ENCODE measurements around the gene BMP5. TPM values are rescaled to one million over a fixed set of nuclear protein-coding genes. Genes with fewer than 3 reads are reported as not detected.

The BMP5 gene
- total RNA-seq, 1 donor from 2014 or later = 0.50 TPM

DNA sequence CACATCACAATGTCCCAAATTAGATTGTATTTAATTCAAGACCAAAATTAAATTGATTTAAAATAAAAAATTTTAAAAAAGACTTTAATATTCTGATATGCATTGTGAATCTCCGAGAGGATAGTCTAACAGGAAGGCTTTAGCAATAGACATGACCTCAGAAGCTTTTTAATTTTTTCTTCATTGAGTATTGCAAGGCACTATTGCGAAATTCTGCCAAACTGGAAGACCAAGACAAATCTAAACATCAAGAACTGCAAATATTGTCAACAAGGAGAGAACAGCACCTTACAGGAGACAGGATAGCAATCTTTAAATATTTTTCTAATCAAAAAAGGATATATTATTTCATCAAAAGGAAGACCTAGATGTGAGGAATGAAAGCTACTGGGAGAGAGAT is 56.9 kb downstream of the BMP5 start:
- no peaks in the 10 kb centered on the region for H3K4me1 Mint-ChIP-seq (ENCODE audit: low read depth, unreplicated experiment)
- no peak overlapping the region for H3K27ac ChIP-seq (ENCODE audit: low read depth, low read length)
- FAIRE-seq (no peak), DNase-seq (ENCODE audit: low read depth) (no peak)
- no peaks in the 10 kb centered on the region for H3K9me3 ChIP-seq (ENCODE audit: insufficient read depth, low read depth, low read length)
- no peaks in the 10 kb centered on the region for H3K36me3 ChIP-seq (ENCODE audit: insufficient read depth, low read length)
- H3K4me3 ChIP-seq (ENCODE audit: insufficient read depth, low read depth, low read length) = no peak overlapping the region
- no peak overlapping the region for H3K4me3 Mint-ChIP-seq (ENCODE audit: unreplicated experiment)
- H3K4me1 ChIP-seq (ENCODE audit: insufficient read depth, low read length) = no peaks in the 10 kb centered on the region
- H2AFZ ChIP-seq (ENCODE audit: low read depth, low read length) = no peak overlapping the region
- no peaks in the 10 kb centered on the region for H3K27me3 ChIP-seq (ENCODE audit: insufficient read depth, low read length)
- H3K9me3 Mint-ChIP-seq (ENCODE audit: unreplicated experiment) = peaks cover 4% of the 10 kb centered on the region
- no peaks in the 10 kb centered on the region for H3K27me3 Mint-ChIP-seq (ENCODE audit: low read depth, unreplicated experiment)
- no peak overlapping the region for H3K27ac Mint-ChIP-seq (ENCODE audit: unreplicated experiment)
- H3K9ac ChIP-seq (ENCODE audit: low read length) = no peak overlapping the region
- no peak overlapping the region for H3K4me2 ChIP-seq (ENCODE audit: low read length)
- no peaks in the 10 kb centered on the region for H4K20me1 ChIP-seq (ENCODE audit: insufficient read depth, low read length)
- no peak for TF ChIP-seq EZH2 (IDR thresholded peaks at IDR 0.05; ENCODE audit: insufficient read depth, low read length)
- TF ChIP-seq, protein P1, sequence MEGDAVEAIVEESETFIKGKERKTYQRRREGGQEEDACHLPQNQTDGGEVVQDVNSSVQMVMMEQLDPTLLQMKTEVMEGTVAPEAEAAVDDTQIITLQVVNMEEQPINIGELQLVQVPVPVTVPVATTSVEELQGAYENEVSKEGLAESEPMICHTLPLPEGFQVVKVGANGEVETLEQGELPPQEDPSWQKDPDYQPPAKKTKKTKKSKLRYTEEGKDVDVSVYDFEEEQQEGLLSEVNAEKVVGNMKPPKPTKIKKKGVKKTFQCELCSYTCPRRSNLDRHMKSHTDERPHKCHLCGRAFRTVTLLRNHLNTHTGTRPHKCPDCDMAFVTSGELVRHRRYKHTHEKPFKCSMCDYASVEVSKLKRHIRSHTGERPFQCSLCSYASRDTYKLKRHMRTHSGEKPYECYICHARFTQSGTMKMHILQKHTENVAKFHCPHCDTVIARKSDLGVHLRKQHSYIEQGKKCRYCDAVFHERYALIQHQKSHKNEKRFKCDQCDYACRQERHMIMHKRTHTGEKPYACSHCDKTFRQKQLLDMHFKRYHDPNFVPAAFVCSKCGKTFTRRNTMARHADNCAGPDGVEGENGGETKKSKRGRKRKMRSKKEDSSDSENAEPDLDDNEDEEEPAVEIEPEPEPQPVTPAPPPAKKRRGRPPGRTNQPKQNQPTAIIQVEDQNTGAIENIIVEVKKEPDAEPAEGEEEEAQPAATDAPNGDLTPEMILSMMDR (IDR thresholded peaks at IDR 0.05; ENCODE audit: insufficient read depth, low read depth, low read length) = no peak
- H3K36me3 Mint-ChIP-seq (ENCODE audit: low read depth, unreplicated experiment) = no peaks in the 10 kb centered on the region
- no peaks in the 10 kb centered on the region for H3K79me2 ChIP-seq (ENCODE audit: insufficient read depth, low read length)

DNA sequence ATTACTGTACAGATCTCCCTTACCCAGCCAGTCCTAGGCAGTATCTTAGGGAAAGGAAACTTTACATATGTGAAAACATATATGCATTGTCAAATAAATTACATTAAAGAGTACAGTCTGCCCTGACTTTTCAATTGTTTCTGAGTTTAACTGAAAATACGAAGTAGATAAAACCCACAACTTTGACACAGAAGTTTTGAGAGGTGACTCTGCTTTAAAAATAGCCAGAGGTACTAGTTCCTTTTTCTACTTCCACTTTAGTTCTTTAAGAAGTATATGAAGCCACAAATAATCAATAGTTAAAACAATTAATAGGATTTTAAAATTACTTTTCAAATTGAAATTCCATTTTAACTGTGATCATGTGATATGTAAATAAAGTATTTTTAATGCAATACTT is 62.9 kb downstream of the BMP5 start:
- Mint-ChIP-seq H3K4me1 (ENCODE audit: low read depth, unreplicated experiment) (no peaks in the 10 kb centered on the region), H3K36me3 (ENCODE audit: low read depth, unreplicated experiment) (no peaks in the 10 kb centered on the region), H3K9me3 (ENCODE audit: unreplicated experiment) (peaks cover 7% of the 10 kb centered on the region), H3K4me3 (ENCODE audit: unreplicated experiment) (no peak overlapping the region), H3K27me3 (ENCODE audit: low read depth, unreplicated experiment) (no peaks in the 10 kb centered on the region), H3K27ac (ENCODE audit: unreplicated experiment) (no peak overlapping the region)
- Histone ChIP-seq H4K20me1 (ENCODE audit: insufficient read depth, low read length) (no peaks in the 10 kb centered on the region), H2AFZ (ENCODE audit: low read depth, low read length) (no peak overlapping the region), H3K9ac (ENCODE audit: low read length) (no peak overlapping the region), H3K4me2 (ENCODE audit: low read length) (no peak overlapping the region), H3K27ac (ENCODE audit: low read depth, low read length) (no peak overlapping the region), H3K79me2 (ENCODE audit: insufficient read depth, low read length) (no peaks in the 10 kb centered on the region), H3K4me3 (ENCODE audit: insufficient read depth, low read depth, low read length) (no peak overlapping the region), H3K4me1 (ENCODE audit: insufficient read depth, low read length) (no peaks in the 10 kb centered on the region), H3K36me3 (ENCODE audit: insufficient read depth, low read length) (no peaks in the 10 kb centered on the region), H3K9me3 (ENCODE audit: insufficient read depth, low read depth, low read length) (no peaks in the 10 kb centered on the region), H3K27me3 (ENCODE audit: insufficient read depth, low read length) (no peaks in the 10 kb centered on the region)
- FAIRE-seq (no peak), DNase-seq (ENCODE audit: low read depth) (no peak)
- TF ChIP-seq, protein P1 (IDR thresholded peaks at IDR 0.05; ENCODE audit: insufficient read depth, low read depth, low read length) = no peak
- no peak for TF ChIP-seq EZH2 (IDR thresholded peaks at IDR 0.05; ENCODE audit: insufficient read depth, low read length)

DNA sequence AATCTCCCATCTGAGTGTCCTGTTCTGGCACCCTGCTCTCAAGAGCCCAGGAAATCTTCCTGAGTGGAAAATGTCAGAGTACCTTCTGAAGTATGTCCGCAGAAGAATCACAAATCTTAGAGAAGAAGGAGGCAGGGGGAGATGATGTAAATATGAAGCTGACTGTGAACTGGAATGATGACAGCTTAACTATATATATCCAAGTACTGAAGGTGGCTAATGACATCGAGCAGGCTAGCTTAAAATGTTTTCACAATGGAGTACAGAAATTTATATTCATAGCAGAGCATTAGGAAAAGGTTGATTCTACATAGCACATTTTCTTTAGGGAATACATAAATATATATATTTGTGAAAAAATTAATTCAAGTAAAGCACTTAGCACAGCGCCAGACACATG is 64.3 kb downstream of the BMP5 start:
- Histone ChIP-seq H2AFZ (ENCODE audit: low read depth, low read length) (no peak overlapping the region), H3K27me3 (ENCODE audit: insufficient read depth, low read length) (no peaks in the 10 kb centered on the region), H3K4me3 (ENCODE audit: insufficient read depth, low read depth, low read length) (no peak overlapping the region), H3K79me2 (ENCODE audit: insufficient read depth, low read length) (no peaks in the 10 kb centered on the region), H3K4me1 (ENCODE audit: insufficient read depth, low read length) (no peaks in the 10 kb centered on the region), H3K9me3 (ENCODE audit: insufficient read depth, low read depth, low read length) (no peaks in the 10 kb centered on the region), H3K4me2 (ENCODE audit: low read length) (no peak overlapping the region), H3K36me3 (ENCODE audit: insufficient read depth, low read length) (no peaks in the 10 kb centered on the region), H3K27ac (ENCODE audit: low read depth, low read length) (no peak overlapping the region), H4K20me1 (ENCODE audit: insufficient read depth, low read length) (no peaks in the 10 kb centered on the region), H3K9ac (ENCODE audit: low read length) (no peak overlapping the region)
- Mint-ChIP-seq H3K36me3 (ENCODE audit: low read depth, unreplicated experiment) (no peaks in the 10 kb centered on the region), H3K9me3 (ENCODE audit: unreplicated experiment) (peaks cover 5% of the 10 kb centered on the region), H3K27ac (ENCODE audit: unreplicated experiment) (no peak overlapping the region), H3K4me3 (ENCODE audit: unreplicated experiment) (no peak overlapping the region), H3K4me1 (ENCODE audit: low read depth, unreplicated experiment) (no peaks in the 10 kb centered on the region), H3K27me3 (ENCODE audit: low read depth, unreplicated experiment) (no peaks in the 10 kb centered on the region)
- TF ChIP-seq, protein P1 (IDR thresholded peaks at IDR 0.05; ENCODE audit: insufficient read depth, low read depth, low read length) = no peak
- no peak for TF ChIP-seq EZH2 (IDR thresholded peaks at IDR 0.05; ENCODE audit: insufficient read depth, low read length)
- DNase-seq (ENCODE audit: low read depth) (no peak), FAIRE-seq (no peak)
